ENCODE measurements around the gene FOXR1. TPM values are rescaled to one million over a fixed set of nuclear protein-coding genes. Genes with fewer than 3 reads are reported as not detected.

Gene FOXR1
- total and polyA plus RNA-seq, 12 donors: 0.22 TPM; not detected in 11

GRCh38 chr11:118931571-118931970 lies 40.0 kb upstream of the FOXR1 start:
- intact Hi-C loops (cut with DNase I): no loop called here
- TF ChIP-seq CTCF (IDR thresholded peaks at IDR 0.05) (no peak), POLR2A (IDR thresholded peaks at IDR 0.05) (no peak)
- Histone ChIP-seq H3K4me3 (no peak overlapping the region), H3K36me3 (replicated peaks in 1 of 2) (no peaks in the 10 kb centered on the region), H3K9me3 (replicated peaks in 1 of 3) (no peaks in the 10 kb centered on the region), H3K27ac (no peak overlapping the region), H3K27me3 (no peaks in the 10 kb centered on the region), H3K4me1 (replicated peaks in 1 of 2) (peaks cover 13 to 15% of the 10 kb centered on the region in 2 donors)
- no peak for DNase-seq

GRCh38 chr11:118933486-118933885 lies 38.1 kb upstream of the FOXR1 start:
- intact Hi-C loops (cut with DNase I): no loop called here
- H3K27ac ChIP-seq: no peak overlapping the region
- H3K4me3 ChIP-seq: no peak overlapping the region
- H3K9me3 ChIP-seq (replicated peaks in 1 of 3): no peaks in the 10 kb centered on the region
- DNase-seq: peak in 2 of 7 donors; percentile 20 to 52
- 26 to 31% (median 27%) methylated on average over 4 of the region's 4 CpGs for WGBS, 4 donors
- TF ChIP-seq POLR2A (IDR thresholded peaks at IDR 0.05): no peak
- TF ChIP-seq CTCF (IDR thresholded peaks at IDR 0.05): no peak
- H3K36me3 ChIP-seq (replicated peaks in 1 of 2): no peaks in the 10 kb centered on the region
- no peaks in the 10 kb centered on the region for H3K27me3 ChIP-seq
- H3K4me1 ChIP-seq (replicated peaks in 1 of 2): peaks cover 8 to 9% of the 10 kb centered on the region in 2 donors

- Histone ChIP-seq H3K36me3 (replicated peaks in 1 of 2) (no peaks in the 10 kb centered on the region), H3K9me3 (replicated peaks in 1 of 3) (no peaks in the 10 kb centered on the region), H3K27ac (no peak overlapping the region), H3K27me3 (no peaks in the 10 kb centered on the region), H3K4me3 (no peak overlapping the region), H3K4me1 (replicated peaks in 1 of 2) (peaks cover 3% of the 10 kb centered on the region in 2 donors)
- 77 to 82% (median 79%) methylated on average over 8 of the region's 8 CpGs for WGBS, 4 donors
- DNase-seq: no peak
- TF ChIP-seq POLR2A (IDR thresholded peaks at IDR 0.05) (no peak), CTCF (IDR thresholded peaks at IDR 0.05) (no peak)
- intact Hi-C loops (cut with DNase I): no loop called here
Observed at GRCh38 chr11:118935376-118935775, 36.2 kb upstream of the FOXR1 start.

GRCh38 chr11:118938491-118939403 lies 32.8 kb upstream of the FOXR1 start:
- 63 to 74% (median 71%) methylated on average over 11 of the region's 11 CpGs for WGBS, 4 donors

More at GRCh38 chr11:118938491-118939403, 32.8 kb upstream of the FOXR1 start:
- Histone ChIP-seq H3K27me3 (no peaks in the 10 kb centered on the region), H3K4me1 (replicated peaks in 1 of 2) (no peaks in the 10 kb centered on the region), H3K27ac (no peak overlapping the region), H3K36me3 (replicated peaks in 1 of 2) (no peaks in the 10 kb centered on the region), H3K9me3 (replicated peaks in 1 of 3) (no peaks in the 10 kb centered on the region), H3K4me3 (no peak overlapping the region)
- TF ChIP-seq POLR2A (IDR thresholded peaks at IDR 0.05) (no peak), CTCF (IDR thresholded peaks at IDR 0.05) (no peak)
- intact Hi-C loops (cut with DNase I): no loop called here
- no peak for DNase-seq
